Small intestine (tissue), 7 donors: ENCODE data around the gene PDE4D. TPM values are rescaled to one million over a fixed set of nuclear protein-coding genes. Genes with fewer than 3 reads are reported as not detected.

ENCODE experiments used
- DNase-seq, 2 donors: peaks; one replicate each; pipeline versions ENCODE4 v3.0.0 to v3.0.0-alpha.2; 2013
- FAIRE-seq: peaks from 2 replicates; lab custom pipeline; 2012; peaks lifted over from hg19 to GRCh38; lab: Jason Lieb, UNC
- H3K27ac ChIP-seq, 3 donors: one replicate each; pipeline ENCODE4 v1.5.1; 2013; ENCODE audit warnings: low read length in 2 of 3, mild to moderate bottlenecking in 2 of 3, control low read depth in 1 of 3, inconsistent platforms in 1 of 3, low read depth in 1 of 3, moderate library complexity in 1 of 3
- H3K27me3 ChIP-seq, 3 donors: one replicate each; pipeline ENCODE4 v1.6.1; 2013; ENCODE audit warnings: low read length in 3 of 3, inconsistent platforms in 1 of 3; ENCODE audit not compliant: control insufficient read depth in 3 of 3, insufficient read depth in 3 of 3
- H3K36me3 ChIP-seq, 3 donors: one replicate each; pipeline ENCODE4 v1.6.1; 2013; ENCODE audit warnings: low read length in 3 of 3, inconsistent platforms in 1 of 3, low read depth in 1 of 3, mild to moderate bottlenecking in 1 of 3, moderate library complexity in 1 of 3; ENCODE audit not compliant: control insufficient read depth in 3 of 3, insufficient read depth in 2 of 3
- H3K4me1 ChIP-seq, 3 donors: one replicate each; pipeline ENCODE4 v1.6.1; 2013; ENCODE audit warnings: low read length in 2 of 3, inconsistent platforms in 1 of 3, low read depth in 1 of 3, mild to moderate bottlenecking in 1 of 3, moderate library complexity in 1 of 3; ENCODE audit not compliant: control insufficient read depth in 3 of 3, insufficient read depth in 2 of 3
- H3K4me3 ChIP-seq, 3 donors: one replicate each; pipeline ENCODE4 v1.5.1; 2013; ENCODE audit warnings: low read length in 3 of 3, control low read depth in 1 of 3, inconsistent platforms in 1 of 3, low read depth in 1 of 3, mild to moderate bottlenecking in 1 of 3, moderate library complexity in 1 of 3
- H3K9me3 ChIP-seq, 2 donors: one replicate each; pipeline ENCODE4 v1.6.1; 2013; ENCODE audit warnings: low read depth in 1 of 2, low read length in 1 of 2; ENCODE audit not compliant: control insufficient read depth in 2 of 2, insufficient read depth in 1 of 2
- WGBS, 3 donors: extraction: QIAGEN DNeasy Blood & Tissue Kit; methylation state at CpG; one replicate each; pipeline ENCODE4 v1.1.7; 2013; 5-methylcytosine and 5-hydroxymethylcytosine counted together
- polyA plus RNA-seq, 4 donors: library from polyadenylated mRNA; stranded (reverse) in 3 of 4; unstranded in 1 of 4; fragments of 200-250 nt in 3 of 4; fragments of 120-200 nt in 1 of 4; gene quantifications; one replicate each; pipeline versions ENCODE4 v1.2.1 to v1.2.3, GENCODE V29; 2013
- donor health status: healthy with polysubstance abuse.
- donor health status: control.
- donor health status: control.
- donor health status: Bipolar disorder and iron deficiency.
- donor health status: healthy.

Gene PDE4D
- polyA plus RNA-seq, 4 donors: 2.9 to 16.2 (median 5.3) TPM

DNA sequence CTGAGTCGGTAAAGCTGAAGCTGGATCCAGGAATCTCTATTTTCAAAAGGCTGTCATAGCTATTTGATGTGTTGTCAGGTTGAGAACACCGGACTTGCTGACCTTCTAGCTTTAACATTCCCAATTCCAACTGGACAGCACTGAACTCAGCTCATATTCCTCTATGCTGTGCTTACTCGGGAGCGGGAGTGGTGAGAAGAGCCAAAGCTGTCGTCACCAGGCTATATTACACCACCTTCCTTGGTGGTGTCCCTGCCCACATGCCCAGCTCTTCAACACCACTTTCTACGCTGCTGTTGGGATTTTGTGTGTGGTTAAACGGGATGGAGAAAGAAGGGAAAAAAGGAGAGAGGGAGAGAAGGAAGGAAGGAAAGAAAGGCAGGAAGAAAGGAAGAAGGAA is 657.1 kb downstream of the PDE4D start:
- WGBS, 3 donors: 89 to 92% (median 91%) methylated on average over 7 of the region's 7 CpGs
- no peak for DNase-seq
- no peak for FAIRE-seq
- Histone ChIP-seq H3K27ac (no peak overlapping the region), H3K4me3 (no peak overlapping the region), H3K36me3 (no peaks in the 10 kb centered on the region), H3K27me3 (no peaks in the 10 kb centered on the region), H3K4me1 (peaks cover 0 to 2% (median 0%) of the 10 kb centered on the region in 3 donors), H3K9me3 (no peaks in the 10 kb centered on the region)

DNA sequence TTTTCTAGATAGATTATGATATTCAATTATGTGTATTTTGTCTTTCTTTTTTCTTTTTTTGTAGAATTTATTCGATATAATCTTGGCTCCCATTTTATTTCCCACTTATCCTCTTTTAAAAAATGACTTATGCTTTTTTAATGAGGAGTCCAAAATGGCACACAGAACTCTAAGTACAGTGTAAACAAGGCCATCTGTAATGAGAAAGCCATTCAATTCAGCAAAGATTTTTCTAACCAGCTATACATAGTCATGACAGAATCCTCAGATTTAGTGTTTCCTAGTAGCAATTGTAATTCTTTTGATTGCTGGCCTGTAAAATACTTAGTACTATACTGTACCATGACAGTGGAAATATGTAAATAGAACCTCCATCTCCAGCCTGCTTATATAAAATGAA is 659.3 kb downstream of the PDE4D start:
- 66 to 85% (median 69%) methylated on average over 1 of the region's 1 CpG for WGBS, 3 donors
- DNase-seq: no peak

DNA sequence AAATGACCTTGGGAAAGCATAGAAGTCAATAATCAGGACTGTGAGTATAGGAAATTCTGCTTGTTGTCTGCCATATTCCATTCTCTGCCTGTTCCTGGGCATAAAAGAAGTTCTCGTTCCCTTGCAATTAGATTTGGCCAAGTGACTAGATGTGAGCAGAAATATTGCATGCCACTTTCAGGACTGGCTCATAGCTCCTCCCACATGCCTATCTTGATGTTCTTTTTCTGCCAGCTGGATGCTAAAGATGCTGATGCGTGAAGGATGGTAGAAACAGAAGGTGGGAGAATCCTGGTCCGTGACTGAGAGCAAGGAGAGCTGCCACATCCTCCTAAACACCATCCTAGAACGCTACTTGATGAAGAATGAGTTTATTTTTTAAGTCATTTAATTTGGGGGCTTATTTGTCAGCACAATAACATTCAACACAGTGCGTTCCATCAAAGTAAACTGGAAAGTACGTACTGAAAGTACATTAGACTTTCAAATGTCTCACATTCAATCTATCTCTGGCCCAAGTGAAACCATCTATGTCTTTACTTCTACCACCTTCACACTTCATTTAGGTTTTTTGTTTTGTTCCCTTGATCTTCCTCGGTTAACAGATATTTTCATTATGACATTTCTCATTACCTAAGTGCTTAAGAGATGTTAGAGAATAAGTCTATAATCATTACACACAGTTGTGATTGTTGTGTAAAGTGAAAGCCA is 662.1 kb downstream of the PDE4D start:
- Histone ChIP-seq H3K4me3 (no peak overlapping the region), H3K36me3 (no peaks in the 10 kb centered on the region), H3K27me3 (no peaks in the 10 kb centered on the region), H3K9me3 (no peaks in the 10 kb centered on the region), H3K27ac (no peak overlapping the region), H3K4me1 (no peaks in the 10 kb centered on the region)
- DNase-seq (no peak), FAIRE-seq (no peak)
- WGBS, 3 donors: 82 to 90% (median 87%) methylated on average over 7 of the region's 7 CpGs

More for the DNA sequence above, 659.3 kb downstream of the PDE4D start:
- no peak overlapping the region for H3K27ac ChIP-seq
- H3K4me1 ChIP-seq: no peaks in the 10 kb centered on the region
- H3K9me3 ChIP-seq: no peaks in the 10 kb centered on the region
- FAIRE-seq: no peak
- no peaks in the 10 kb centered on the region for H3K36me3 ChIP-seq
- H3K4me3 ChIP-seq: no peak overlapping the region
- no peaks in the 10 kb centered on the region for H3K27me3 ChIP-seq

DNA sequence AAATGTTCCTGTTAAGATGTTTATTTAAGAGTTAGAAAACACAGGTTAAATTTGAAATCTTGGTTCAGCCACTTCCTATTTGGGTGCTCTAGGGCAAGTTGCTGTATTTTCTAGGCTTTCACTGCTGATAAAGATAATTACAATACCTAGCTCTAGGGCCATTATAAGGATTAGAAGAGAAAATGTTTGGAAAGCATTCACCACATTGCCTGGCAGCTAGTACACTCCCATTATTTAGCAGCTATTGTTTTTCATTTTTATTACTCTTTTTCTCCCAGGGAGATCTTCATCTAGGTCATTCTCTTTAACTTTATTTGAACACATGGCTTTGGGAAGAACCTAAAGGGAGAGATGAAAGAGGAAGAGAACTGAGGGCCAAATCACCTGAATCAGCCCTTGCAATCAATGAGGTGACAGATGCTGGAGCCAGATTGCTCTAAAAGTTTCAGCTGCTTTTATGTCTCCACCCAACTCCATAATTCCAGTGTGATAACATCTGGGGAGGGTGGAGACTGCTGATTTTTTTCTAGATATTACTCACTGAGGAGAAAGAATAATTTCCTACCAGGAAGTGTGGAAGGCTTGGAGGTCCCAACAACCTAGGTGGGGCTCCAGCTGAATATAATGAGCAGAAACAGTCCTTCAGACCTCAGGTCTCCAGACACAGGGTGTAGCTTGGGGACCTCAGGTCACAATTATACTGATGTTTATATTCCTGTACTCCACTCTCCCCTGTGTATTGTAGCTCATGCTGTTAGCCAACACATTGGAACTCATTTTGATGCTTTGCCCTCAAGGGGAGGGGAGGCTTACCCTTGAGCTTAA is 670.6 kb downstream of the PDE4D start:
- Histone ChIP-seq H3K27me3 (no peaks in the 10 kb centered on the region), H3K36me3 (no peaks in the 10 kb centered on the region), H3K9me3 (no peaks in the 10 kb centered on the region), H3K4me1 (peaks cover 0 to 5% (median 0%) of the 10 kb centered on the region in 3 donors), H3K4me3 (no peak overlapping the region), H3K27ac (no peak overlapping the region)
- DNase-seq (no peak), FAIRE-seq (no peak)

DNA sequence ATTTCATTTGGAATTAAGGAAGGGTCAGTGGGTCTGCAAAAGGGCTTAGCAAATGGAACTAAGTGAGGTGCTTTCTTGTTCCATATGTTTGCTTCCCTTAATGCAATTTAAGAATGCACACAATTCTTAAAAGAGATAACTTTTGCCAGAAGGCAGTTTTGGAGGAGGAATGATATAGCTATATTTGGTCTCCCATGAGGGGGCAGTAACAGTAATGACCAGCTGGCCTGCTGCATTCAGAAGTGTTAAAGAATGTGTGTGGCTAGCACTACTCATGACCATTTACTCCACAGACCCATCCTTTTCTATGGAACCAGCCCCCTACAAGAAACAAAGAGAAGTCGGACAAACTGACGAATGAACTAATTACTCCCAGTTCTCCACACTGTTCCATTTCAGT is 671.8 kb downstream of the PDE4D start:
- Histone ChIP-seq H3K27ac (no peak overlapping the region), H3K4me3 (no peak overlapping the region), H3K36me3 (no peaks in the 10 kb centered on the region), H3K4me1 (peaks cover 0 to 9% (median 0%) of the 10 kb centered on the region in 3 donors), H3K9me3 (no peaks in the 10 kb centered on the region), H3K27me3 (no peaks in the 10 kb centered on the region)
- DNase-seq (no peak), FAIRE-seq (no peak)
- 98 to 100% (median 100%) methylated on average over 2 of the region's 2 CpGs for WGBS, 3 donors

DNA sequence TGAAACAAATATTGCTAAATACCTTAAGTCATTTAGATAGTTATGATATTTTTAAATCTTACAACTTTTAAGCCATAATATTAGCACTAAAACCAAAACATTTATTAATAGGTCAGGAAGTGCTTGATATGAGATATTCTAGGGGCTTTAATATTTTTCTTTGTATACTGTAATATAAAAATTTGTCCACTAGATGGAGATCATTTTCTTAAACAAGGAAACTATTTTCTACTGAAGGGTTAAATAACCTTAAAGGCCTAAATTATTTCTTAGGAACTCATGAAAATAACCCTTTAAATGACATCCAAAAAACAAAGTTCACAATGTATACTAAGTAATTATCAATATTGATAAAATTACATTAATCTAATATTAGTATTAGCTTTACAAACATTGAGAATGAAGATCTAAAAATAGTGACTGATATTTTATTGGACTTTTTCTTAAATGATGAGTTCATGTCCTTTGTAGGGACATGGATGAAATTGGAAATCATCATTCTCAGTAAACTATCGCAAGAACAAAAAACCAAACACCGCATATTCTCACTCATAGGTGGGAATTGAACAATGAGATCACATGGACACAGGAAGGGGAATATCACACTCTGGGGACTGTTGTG is 675.0 kb downstream of the PDE4D start:
- no peaks in the 10 kb centered on the region for H3K9me3 ChIP-seq
- 93 to 100% (median 100%) methylated on average over 1 of the region's 2 CpGs for WGBS, 3 donors
- peaks cover 0 to 13% (median 0%) of the 10 kb centered on the region in 3 donors for H3K4me1 ChIP-seq
- H3K36me3 ChIP-seq: no peaks in the 10 kb centered on the region
- FAIRE-seq (peak; percentile 81), DNase-seq (no peak)
- no peaks in the 10 kb centered on the region for H3K27me3 ChIP-seq
- no peak overlapping the region for H3K4me3 ChIP-seq
- H3K27ac ChIP-seq: no peak overlapping the region

DNA sequence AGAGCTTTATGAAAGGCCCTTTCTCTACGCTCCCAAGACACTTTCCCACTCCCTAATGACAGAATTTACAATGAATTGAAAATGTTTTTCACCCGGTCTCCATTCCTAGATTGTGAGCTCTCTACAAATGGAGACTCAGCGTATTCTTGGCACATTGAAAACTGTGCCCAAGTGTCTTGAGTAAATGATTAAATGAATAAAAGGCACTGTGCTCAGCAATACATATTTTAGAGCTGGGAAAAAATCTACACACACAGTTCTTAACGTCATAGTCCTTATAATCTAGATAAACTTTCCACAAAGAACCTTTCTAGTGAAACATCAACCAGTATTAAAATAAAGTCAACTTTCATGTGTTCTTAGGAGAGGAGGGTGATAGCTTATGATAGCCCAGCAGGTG is 676.7 kb downstream of the PDE4D start:
- 15 to 54% (median 24%) methylated on average over 4 of the region's 4 CpGs for WGBS, 3 donors
- FAIRE-seq: peak; percentile 62

DNA sequence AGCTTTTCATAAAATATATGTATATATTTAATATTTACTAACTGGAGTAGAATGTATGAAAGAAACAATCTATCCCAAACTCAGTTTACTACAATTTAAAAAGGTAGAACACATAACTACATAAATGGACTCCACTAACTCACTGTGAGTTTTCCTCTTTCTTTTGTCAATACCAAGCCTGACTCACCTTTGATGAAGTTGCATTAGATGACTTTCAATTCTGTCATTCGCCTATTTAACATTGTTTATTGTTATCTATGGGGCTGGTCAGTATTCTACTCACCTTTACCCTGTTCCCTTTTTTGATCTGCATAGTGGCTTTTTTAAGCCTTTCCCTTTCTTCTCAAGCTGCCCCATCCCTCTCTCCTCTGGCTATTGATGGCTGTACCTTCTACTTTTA is 680.9 kb downstream of the PDE4D start:
- WGBS, 3 donors: 79 to 83% (median 83%) methylated on average over 1 of the region's 1 CpG
- no peaks in the 10 kb centered on the region for H3K9me3 ChIP-seq
- no peak for FAIRE-seq

More for the DNA sequence above, 676.7 kb downstream of the PDE4D start:
- Histone ChIP-seq H3K4me1 (peaks cover 0 to 11% (median 0%) of the 10 kb centered on the region in 3 donors), H3K27ac (peak overlapping the region in 1 of 3 donors; percentile 86), H3K4me3 (no peak overlapping the region), H3K9me3 (no peaks in the 10 kb centered on the region), H3K27me3 (no peaks in the 10 kb centered on the region), H3K36me3 (no peaks in the 10 kb centered on the region)
- peak; percentile 53 to 61 for DNase-seq

More for the DNA sequence above, 680.9 kb downstream of the PDE4D start:
- H3K27ac ChIP-seq: no peak overlapping the region
- H3K4me1 ChIP-seq: peaks cover 0 to 5% (median 0%) of the 10 kb centered on the region in 3 donors
- H3K27me3 ChIP-seq: no peaks in the 10 kb centered on the region
- peaks cover 0 to 2% (median 0%) of the 10 kb centered on the region in 3 donors for H3K36me3 ChIP-seq
- no peak for DNase-seq
- H3K4me3 ChIP-seq: no peak overlapping the region
